Heart right ventricle (tissue), 16 donors: Measurements from ENCODE around the gene HEPHL1. TPM values are rescaled to one million over a fixed set of nuclear protein-coding genes. Genes with fewer than 3 reads are reported as not detected.

Experiments
- ATAC-seq, 8 donors: fragments of 200-7000 bp; cut with Tn5 transposase; one replicate each; pipeline ENCODE4 v1.9.1; 2020; ENCODE audit warnings: mild to moderate bottlenecking in 8 of 8, moderate library complexity in 8 of 8, moderate number of reproducible peaks in 1 of 8
- DNase-seq, 2 donors: peaks; one replicate each; pipeline ENCODE4 v3.0.0-alpha.2; 2020
- H3K27ac ChIP-seq, 10 donors: fragments of 200-600 bp; sonication (generic) in 2 of 10; one replicate each; pipeline versions ENCODE4 v1.5.0 to v1.8.0; 2020 to 2022; ENCODE audit warnings: mild to moderate bottlenecking in 3 of 10
- H3K27me3 ChIP-seq, 7 donors: fragments of 200-600 bp; one replicate each; pipeline ENCODE4 v1.8.0; 2021 to 2022; ENCODE audit warnings: mild to moderate bottlenecking in 2 of 7
- H3K36me3 ChIP-seq, 9 donors: fragments of 200-600 bp; sonication (generic) in 1 of 9; one replicate each; pipeline versions ENCODE4 v1.5.0 to v1.8.0; 2020 to 2022; ENCODE audit warnings: mild to moderate bottlenecking in 2 of 9
- H3K4me1 ChIP-seq, 9 donors: fragments of 200-600 bp; sonication (generic) in 1 of 9; one replicate each; pipeline versions ENCODE4 v1.5.0 to v1.8.0; 2020 to 2022; ENCODE audit warnings: mild to moderate bottlenecking in 4 of 9
- H3K4me3 ChIP-seq, 10 donors: fragments of 200-600 bp; sonication (generic) in 2 of 10; one replicate each; pipeline versions ENCODE4 v1.5.0 to v1.8.0; 2020 to 2022; ENCODE audit warnings: mild to moderate bottlenecking in 7 of 10, moderate library complexity in 2 of 10
- H3K9me3 ChIP-seq, 11 donors: fragments of 200-600 bp in 10 of 11; sonication (generic) in 2 of 11; one replicate each; pipeline versions ENCODE4 v1.5.0 to v1.8.0; 2013 to 2022; ENCODE audit warnings: mild to moderate bottlenecking in 2 of 11, control low read depth in 1 of 11, moderate library complexity in 1 of 11
- WGBS, 2 donors: extraction: QIAGEN DNeasy Blood & Tissue Kit; methylation state at CpG; one replicate each; pipeline ENCODE4 v1.1.7; 2013; ENCODE audit warnings: inconsistent platforms in 1 of 2; 5-methylcytosine and 5-hydroxymethylcytosine counted together
- intact Hi-C, 10 donors: fragments of 100-400 bp; cut with DNase I; formaldehyde crosslinking; loops; one replicate each; pipeline versions ENCODE4 v1.11.1 to v1.14.2; 2022
- polyA plus RNA-seq, 2 donors: library from polyadenylated mRNA; stranded (reverse); fragments of 200-250 nt; gene quantifications; one replicate each; pipeline ENCODE4 v1.2.3, GENCODE V29; 2013
- total RNA-seq, 10 donors: library from RNA; stranded (reverse); fragmentation: NEBNext Ultra II Directional in 3 of 10; extraction: Animal tissue kit (Norgen Biotek cat#: 25700) in 3 of 10; gene quantifications; one replicate each; pipeline versions ENCODE4 v1.2.1 to v1.2.4, GENCODE V29; 2021 to 2023
- TF ChIP-seq, protein P1 (sequence below), 9 donors: fragments of 200-600 bp; sonication (generic) in 2 of 9; IDR thresholded peaks; one replicate each; pipeline versions ENCODE4 v1.5.0 to v1.8.0; 2021 to 2022; ENCODE audit warnings: antibody characterized with exemption in 9 of 9, mild to moderate bottlenecking in 5 of 9, moderate library complexity in 1 of 9
- donor health status: Arrhythmogenic right ventricular cardiomyopathy.
- donor health status: ischemic (EF 13 %, LVEDD 7.1; RV severe dilation, severe dysfunction).
- donor health status: healthy with polysubstance abuse.
- donor health status: DM: no; HTN: yes; CAD: no.
- donor health status: DM: no; HTN: no; CAD: no.
- donor health status: ischemic (EF 25% LVEDD 6.9; RV normal size, moderate dysfunction).
- donor health status: ischemic (EF 25% LVEDD 5.7; RV mildly dilated, moderate dysfunction).
- donor health status: healthy.
- donor health status: DM: yes; HTN: yes; CAD: no.
- donor health status: Ischemic cardiomyopathy.
- donor health status: ischemic (EF 35%, LVEDD 5.7; RV mildly dilated, moderate dysfunction).
- donor health status: nonischemic (EF 11% LVEDD 7.7; RV severe dilation, severe dysfunction).
- donor health status: DM: yes; HTN: yes; CAD: no.
- donor health status: PGD.
- donor health status: ischemic (EF 29% LVEDD 5.4; RV normal size, mild dysfunction).
- donor health status: nonischemic (EF 23%, LVEDD 6.1; RV moderate dilation, normal function).

The HEPHL1 gene
- total and polyA plus RNA-seq, 12 donors: not detected

DNA sequence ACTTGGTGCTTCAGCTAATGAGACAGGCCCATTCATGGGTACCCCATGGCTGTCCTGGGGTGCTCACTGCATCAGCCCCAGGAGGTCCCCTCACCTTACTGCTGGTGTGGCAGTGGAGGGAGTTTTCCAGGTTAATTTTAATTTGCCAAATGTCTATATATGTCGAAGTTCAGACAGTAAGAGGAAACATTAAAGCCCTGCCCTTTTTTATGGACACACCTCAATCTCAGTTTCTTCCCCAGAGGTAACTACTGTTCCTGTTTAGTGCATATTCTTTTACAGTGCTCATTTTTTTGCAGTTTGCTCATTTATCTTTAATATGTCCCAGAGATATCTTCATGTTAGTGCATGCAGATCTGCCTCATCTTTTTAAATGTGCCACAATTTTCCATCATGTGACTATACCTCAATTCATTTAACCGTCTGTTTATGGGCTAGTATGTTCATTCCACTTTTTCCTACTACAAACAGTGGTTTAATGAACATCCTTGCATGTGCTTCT is 119.1 kb downstream of the HEPHL1 start:
- no peak overlapping the region for H3K4me3 ChIP-seq
- ATAC-seq (no peak), DNase-seq (no peak)
- intact Hi-C loops: no loop called here
- H3K27me3 ChIP-seq: no peaks in the 10 kb centered on the region
- WGBS, 2 donors: 82 to 85% methylated on average over 2 of the region's 2 CpGs
- H3K36me3 ChIP-seq: no peaks in the 10 kb centered on the region
- TF ChIP-seq, protein P1, sequence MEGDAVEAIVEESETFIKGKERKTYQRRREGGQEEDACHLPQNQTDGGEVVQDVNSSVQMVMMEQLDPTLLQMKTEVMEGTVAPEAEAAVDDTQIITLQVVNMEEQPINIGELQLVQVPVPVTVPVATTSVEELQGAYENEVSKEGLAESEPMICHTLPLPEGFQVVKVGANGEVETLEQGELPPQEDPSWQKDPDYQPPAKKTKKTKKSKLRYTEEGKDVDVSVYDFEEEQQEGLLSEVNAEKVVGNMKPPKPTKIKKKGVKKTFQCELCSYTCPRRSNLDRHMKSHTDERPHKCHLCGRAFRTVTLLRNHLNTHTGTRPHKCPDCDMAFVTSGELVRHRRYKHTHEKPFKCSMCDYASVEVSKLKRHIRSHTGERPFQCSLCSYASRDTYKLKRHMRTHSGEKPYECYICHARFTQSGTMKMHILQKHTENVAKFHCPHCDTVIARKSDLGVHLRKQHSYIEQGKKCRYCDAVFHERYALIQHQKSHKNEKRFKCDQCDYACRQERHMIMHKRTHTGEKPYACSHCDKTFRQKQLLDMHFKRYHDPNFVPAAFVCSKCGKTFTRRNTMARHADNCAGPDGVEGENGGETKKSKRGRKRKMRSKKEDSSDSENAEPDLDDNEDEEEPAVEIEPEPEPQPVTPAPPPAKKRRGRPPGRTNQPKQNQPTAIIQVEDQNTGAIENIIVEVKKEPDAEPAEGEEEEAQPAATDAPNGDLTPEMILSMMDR (IDR thresholded peaks at IDR 0.05): no peak
- no peak overlapping the region for H3K27ac ChIP-seq
- H3K9me3 ChIP-seq: no peaks in the 10 kb centered on the region
- H3K4me1 ChIP-seq: peaks cover 13 to 87% (median 53%) of the 10 kb centered on the region in 9 donors

DNA sequence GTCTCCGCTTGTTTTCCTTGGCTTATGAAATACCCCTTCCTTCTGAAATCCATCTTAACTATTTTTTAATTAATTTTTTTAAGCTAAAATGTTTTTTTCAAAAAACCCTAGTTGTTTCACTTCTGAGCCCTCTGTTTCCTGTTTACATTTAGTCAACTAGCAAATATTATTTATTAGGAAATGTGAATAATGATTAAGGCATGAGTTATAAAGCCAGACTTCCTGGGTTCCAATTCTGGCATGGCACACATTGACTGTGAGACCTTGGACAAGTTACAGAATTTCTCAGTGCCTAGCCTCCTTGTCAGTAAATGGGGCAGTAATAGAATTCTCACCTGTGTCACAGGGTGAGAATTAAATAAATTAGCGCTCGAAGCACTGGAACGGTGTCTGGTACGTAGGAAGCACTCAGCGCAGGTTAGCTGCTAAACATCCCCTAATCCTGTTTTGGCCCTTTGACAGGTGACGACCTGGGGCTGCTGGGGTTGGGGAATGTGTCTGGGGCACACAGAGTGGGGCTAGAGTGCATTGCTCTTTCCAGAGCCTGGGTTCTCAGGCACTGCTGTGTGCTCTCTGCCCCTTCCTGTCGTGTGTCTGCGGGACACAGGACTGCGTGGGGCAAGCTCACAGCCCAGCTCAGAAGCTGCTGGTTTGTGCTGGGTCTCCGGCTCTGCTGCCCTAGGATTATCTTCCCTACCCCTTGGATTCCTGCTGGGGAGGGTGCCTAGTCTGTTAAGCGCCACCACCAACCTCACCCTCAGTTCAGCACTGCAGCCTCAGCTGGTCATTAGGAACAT is 120.6 kb downstream of the HEPHL1 start:
- Histone ChIP-seq H3K4me3 (no peak overlapping the region), H3K27ac (peak overlapping the region in 1 of 10 donors; percentile 24), H3K9me3 (no peaks in the 10 kb centered on the region), H3K27me3 (no peaks in the 10 kb centered on the region), H3K36me3 (no peaks in the 10 kb centered on the region), H3K4me1 (peaks cover 10 to 88% (median 55%) of the 10 kb centered on the region in 9 donors)
- WGBS, 2 donors: 80% methylated on average over 12 of the region's 12 CpGs
- ATAC-seq (peak in 7 of 8 donors; percentile 7 to 48 (median 27)), DNase-seq (no peak)
- intact Hi-C loops: no loop called here
- TF ChIP-seq, protein P1 (IDR thresholded peaks at IDR 0.05): no peak

DNA sequence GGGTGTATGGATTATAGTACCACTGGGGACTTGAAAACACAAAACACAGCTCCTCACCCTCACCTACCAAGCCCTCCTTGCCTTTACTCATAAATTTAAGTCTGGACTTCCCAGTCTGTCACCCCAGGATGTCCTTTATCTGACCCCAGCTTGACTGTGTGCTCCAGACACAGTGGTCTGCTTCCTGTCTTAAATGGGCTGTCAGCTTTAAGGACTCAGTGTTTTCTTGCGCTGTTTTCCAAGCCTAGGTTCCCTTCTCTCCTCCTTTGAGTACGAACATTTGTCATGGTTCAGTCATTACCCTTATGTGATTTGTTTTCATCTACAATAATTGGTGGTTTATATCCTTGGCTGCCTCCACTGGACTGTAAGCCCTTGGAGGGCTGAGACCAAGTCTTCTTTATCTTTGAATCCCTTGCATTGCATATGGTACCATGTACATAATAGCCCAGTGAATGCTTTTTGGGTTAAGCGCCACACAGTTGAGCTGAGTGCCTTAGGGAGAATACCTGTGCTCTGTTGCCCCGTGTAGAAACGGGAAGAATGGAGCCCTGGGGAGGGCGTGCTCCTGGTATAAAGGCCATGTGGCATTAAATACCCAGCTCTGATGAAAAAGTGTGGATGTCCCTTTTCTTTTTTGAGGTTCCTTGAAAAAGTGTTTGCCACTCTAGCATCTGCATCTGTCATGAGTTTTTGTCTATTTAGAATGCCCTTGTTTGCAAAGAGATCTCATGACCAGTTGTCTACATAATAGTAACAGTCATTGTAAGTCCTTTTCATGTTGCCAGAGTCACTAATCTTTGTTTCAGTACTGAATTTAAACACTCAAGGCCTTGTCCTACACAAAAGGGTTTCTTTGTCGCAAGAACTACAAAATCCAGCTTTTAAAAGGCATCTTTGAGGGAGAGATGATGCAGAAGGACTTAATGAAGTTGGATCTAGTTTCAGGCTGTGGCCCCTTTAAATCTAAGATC is 121.4 kb downstream of the HEPHL1 start:
- intact Hi-C loops: no loop called here
- peak in 6 of 8 donors; percentile 17 to 36 (median 25) for ATAC-seq
- peak overlapping the region in 1 of 10 donors; percentile 24 for H3K27ac ChIP-seq

More for the DNA sequence above, 121.4 kb downstream of the HEPHL1 start:
- Histone ChIP-seq H3K4me1 (peaks cover 10 to 91% (median 58%) of the 10 kb centered on the region in 9 donors), H3K4me3 (no peak overlapping the region), H3K36me3 (no peaks in the 10 kb centered on the region), H3K27me3 (no peaks in the 10 kb centered on the region), H3K9me3 (no peaks in the 10 kb centered on the region)
- 78 to 83% methylated on average over 7 of the region's 7 CpGs for WGBS, 2 donors
- no peak for DNase-seq
- TF ChIP-seq, protein P1 (IDR thresholded peaks at IDR 0.05): no peak
